ENCODE results near the gene LSM12. TPM values are rescaled to one million over a fixed set of nuclear protein-coding genes. Genes with fewer than 3 reads are reported as not detected.
"Not testable (repeated sequence)": the region's sequence is repeated elsewhere in the genome, so short reads cannot be mapped to it uniquely, and the experiment has no call there.

LSM12 gene
- total RNA-seq, 1 donor from 2014 or later: 41.8 TPM

DNA sequence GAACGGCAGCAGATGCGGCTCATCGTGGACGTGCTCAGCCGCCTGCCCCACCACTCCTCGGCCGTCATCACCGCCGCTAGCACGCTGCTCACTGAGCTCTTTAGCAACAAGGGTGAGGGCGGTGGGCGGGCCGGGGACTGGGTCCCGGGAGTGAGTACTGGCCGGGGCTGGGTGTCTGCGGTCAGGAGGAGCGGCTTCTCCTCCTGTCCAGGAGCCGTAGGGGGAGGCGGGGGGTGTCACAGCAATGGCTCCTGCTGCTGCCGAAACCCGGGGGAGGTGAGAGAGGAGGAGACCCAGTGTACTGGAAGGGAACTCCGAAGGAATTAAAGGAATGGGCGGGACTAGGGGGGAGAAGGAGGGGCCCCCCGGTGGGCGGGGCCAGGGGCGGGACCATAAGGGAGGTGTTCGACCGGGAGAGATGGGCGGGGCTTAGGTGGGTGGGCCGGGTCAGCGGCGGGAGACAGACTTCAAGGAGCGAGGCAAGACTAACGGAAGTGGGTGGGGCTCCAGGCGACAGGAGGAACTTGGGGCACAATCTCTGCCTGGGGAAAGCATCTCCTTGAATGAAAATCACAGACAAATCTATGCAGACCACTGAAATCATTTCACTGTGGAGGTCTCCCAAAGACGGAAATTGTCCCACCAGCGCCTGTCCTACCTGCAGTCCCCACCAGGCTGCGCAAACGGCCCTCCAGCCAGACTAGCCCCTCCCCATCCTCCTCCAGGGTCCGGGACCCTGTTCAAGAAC lies 59.7 kb downstream of the LSM12 start:
- ATAC-seq: peak; percentile 91

DNA sequence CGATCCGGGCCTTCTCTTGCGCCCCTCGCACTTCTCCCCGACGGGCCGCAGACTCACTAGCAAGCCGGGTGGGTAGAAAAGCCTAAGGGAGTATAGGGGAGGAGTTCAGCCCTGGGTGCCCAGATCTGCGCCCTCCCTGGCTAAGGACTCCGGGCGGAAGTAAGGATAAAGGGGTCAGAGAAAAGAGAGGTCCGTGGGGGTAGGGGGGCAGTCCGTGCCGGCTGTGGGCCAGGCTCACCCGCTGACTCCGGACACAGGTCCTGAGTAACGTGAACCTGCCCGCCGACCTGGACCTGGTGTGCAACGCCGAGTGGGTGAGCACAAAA lies 60.2 kb downstream of the LSM12 start:
- ATAC-seq: peak; percentile 0

DNA sequence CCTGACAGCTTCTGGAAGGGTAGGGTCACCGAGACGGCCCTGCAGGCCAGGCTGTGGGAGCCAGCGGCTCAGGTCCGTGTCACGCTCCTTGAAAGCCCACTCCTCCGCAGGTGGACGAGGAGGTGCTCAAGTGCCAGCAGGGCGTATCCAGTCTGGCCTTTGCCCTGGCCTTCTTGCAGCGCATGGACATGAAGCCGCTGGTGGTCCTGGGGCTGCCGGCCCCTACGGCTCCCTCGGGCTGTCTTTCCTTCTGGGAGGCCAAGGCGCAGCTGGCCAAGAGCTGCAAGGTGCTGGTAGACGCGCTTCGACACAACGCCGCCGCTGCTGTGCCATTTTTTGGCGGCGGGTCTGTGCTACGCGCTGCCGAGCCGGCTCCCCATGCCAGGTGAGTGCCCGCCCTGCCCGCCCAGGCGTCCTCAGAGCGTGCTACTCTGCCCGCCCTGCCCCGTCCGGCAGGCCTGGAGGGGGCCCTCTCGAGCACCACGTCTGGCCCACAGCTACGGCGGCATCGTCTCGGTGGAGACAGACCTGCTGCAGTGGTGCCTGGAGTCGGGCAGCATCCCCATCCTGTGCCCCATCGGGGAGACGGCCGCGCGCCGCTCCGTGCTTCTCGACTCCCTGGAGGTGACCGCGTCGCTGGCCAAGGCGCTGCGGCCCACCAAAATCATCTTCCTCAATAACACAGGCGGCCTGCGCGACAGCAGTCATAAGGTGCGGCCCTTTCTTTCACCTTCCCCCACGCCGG lies 60.8 kb downstream of the LSM12 start:
- ATAC-seq: peak; percentile 55

DNA sequence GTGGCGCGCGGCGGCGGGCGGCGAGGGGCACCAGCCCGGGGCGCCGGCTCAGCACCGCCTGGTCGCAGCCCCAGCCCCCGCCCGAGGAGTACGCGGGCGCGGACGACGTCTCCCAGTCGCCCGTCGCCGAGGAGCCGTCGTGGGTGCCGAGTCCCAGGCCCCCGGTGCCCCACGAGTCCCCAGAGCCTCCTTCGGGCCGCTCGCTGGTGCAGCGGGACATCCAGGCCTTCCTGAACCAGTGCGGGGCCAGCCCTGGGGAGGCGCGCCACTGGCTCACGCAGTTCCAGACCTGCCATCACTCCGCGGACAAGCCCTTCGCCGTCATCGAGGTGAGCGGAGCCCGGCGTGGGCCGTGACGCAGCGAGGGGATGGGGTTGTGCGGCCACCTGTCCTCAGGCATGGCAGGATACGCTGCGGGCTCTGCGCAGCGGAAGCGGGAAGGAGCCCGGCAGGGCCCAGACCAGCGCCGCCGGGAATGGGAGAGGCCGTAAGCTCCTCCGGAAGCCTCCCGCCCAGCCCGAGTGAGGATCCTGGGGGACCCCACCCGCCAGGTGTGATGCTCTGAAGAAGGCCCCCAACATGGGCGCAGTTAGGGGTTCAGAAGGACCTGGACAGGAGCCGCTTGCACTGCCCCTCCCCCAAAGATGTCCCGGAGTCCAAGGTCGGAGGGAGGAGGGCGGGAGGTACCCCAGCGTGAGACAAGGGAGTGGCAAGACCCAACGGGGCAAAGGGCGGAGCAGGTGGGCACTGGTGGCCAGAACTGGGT lies 61.5 kb downstream of the LSM12 start:
- ATAC-seq: peak; percentile 6

DNA sequence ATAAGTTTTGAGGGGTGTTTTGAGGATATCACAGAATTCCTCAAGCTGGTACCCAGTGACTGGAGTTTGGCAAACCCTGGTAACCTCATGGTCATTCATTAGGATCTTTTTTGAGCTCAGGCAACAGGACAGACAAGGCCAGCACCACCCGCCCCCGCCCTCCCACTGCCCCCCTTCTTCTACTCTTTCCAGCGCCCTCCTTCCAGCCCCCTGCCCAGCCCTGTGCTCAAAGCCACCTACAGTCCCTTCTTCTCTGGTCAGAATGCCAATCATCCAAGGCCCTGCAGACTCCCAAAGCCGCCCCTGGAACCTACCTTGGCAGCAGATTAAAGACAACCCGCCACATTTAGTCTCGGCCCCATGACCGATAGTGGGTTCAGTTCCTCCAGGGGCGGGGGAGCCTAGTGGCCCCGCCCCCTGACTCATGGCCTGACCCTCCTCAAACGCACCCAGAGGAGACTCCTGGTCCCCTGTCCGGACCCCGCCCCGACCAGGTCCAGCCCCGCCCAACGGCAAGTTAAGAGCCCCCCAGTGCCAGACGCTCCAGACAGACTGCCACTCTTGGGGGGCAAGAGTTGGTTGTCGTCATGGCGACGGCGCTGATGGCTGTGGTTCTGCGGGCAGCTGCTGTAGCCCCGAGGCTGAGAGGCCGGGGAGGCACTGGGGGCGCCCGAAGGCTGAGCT lies 62.3 kb downstream of the LSM12 start, which contains the start of gene NAGS:
NAGS (plus strand) TSS at position 546 of the 684 bp plus-strand sequence; CDS start at position 588, 42 bp downstream.
- no peak for ATAC-seq

DNA sequence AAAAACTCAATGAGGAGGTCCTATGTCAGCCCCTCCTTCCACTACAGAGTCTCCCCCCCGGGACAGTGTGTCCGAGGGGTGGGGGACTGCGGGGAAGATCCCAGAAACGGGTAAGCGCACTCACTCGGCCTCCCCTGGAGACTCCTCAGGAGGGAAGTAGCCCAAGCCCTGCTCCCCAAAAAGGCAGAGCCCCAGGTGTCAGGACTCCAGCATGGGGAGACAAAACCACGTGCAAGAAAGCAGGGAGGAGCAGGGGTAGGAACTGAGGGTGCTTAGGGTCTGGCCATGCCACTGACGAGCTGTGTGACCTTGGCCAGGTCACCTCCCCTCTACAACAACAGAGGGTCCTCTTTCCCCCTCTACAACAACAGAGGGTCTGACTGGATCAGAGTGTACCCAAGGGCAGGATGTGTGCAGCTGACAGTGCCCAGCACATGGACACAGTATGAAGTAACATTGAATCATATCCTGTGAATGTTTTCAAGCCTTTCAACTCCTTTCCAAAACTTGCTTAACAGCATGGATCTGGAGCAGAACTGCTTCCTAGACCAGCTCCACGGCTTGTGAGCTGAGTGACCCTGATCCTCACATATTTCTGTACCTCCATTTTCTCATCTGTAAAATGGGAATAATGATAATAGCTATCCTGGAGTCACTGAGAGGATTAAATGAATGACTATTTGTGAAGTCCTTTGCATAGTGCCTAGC lies 64.2 kb downstream of the LSM12 start:
- ATAC-seq: peak; percentile 17

DNA sequence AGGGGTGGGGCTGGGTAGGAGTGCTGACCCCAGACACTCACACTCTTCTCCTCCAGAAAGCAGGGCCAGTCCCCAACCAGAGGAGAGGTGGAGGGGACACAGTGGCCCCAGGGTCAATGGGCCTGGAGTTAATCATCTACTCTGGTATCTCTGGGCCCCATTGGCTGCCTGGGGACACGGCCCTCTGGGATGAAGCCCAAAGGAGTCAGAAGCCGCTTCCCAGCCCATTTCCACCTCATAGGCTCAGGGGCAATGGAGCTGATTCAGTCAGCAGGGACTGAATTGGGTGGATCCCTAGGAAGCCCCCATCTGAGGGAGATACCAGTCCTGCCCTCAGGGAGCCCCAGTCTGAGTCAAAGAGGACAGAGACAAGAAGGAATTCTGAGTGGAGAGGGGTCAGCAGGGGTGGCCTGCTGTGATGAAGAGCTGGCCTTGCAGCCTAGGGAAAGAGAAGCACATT lies 65.0 kb downstream of the LSM12 start:
- no peak for ATAC-seq

DNA sequence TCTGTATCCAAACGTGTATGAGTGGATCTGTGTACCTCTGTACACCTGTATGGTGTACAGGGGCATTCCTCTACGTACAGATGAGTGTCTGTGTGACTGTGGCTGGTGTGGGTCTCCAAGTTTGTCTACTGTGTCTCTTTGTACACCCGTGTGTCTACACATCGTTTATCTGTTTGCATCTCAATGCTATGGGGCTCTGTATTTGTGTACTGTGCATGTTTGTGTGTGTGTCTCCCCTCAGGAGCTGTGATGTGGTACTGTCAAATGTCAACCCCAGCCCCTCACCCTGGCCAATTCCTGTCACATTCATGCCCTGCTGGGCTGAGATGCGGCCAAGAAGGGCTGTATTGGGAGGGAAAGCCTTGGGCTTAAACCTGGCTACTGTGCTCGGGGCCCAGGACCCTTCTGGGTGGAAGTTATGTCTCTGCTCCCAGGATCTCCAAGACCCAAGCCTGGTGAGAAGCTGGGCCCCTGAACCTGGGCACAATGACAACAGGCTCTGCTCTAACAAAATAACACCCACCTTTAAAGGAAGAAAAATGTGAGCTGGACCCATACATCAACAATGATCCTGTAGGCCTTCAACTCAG lies 65.5 kb downstream of the LSM12 start:
- ATAC-seq: no peak

DNA sequence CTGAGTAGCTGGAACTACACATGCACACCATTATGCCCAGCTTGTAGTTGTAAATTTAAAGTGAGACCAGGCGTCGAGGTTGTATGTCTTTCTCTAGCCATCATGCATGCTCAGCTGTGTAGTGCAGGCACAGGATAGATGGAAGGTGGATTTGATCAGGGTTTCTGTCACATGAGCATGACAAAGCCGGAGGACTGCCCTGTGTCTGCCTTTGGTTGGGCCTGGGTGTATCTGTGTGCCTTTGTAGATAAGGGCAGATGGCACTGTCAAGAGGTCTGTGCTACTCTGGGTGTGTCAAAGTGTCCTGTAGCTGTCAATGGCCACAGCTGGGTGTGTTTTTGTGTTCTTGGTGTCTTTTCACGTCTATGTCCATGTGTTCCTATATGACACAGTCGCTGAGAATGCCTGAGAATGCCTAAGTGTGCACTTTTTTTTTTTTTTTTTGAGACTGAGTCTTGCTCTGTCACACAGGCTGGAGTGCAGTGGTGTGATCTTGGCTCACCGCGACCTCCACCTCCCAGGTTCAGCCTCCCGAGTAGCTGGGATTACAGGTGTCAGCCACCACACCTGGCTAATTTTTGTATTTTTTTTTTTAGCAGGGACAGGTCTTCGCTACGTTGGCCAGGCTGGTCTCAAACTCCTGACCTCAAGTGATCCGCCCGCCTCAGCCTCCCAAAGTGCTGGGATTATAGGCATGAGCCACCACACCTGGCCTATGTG lies 66.2 kb downstream of the LSM12 start:
- ATAC-seq: no peak

DNA sequence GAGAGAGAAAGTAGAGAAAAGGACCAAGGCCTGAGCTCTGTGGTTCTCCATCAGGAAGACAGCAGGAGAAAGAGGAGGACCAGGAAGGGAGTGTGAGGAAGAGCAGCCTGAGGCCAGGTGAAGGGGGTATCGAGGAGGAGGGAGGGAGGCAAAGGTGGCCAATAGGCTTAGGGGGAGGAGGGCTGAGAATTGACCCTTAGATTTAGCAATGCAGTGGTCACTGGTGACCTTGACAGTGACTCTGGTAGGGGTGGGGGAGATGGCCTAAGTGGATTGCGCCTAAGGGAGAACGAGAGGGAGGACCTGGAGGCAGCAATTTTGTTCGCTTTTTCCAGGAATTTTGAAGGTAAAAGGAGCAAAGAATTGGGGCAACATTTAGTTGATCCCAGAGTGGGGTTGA lies 67.4 kb downstream of the LSM12 start:
- no peak for ATAC-seq

DNA sequence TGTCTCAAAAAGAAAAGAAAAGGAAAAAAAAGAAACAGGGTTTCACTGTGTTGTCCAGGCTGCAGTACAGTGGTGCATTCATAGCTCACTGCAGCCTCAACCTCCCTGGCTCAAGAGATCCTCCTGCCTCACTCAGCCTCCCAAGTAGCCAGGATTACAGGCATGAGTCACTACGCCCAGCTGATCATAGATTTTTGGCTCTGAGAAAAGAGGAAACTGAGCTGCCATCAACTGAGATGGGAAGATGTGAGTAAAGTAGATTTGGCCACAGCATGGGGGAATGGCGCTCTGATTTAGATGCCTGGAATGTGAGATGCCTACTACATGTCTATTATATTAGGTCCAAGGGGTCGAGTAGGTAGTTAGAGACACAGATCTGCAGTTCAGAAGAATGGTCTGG lies 67.9 kb downstream of the LSM12 start:
- no peak for ATAC-seq

DNA sequence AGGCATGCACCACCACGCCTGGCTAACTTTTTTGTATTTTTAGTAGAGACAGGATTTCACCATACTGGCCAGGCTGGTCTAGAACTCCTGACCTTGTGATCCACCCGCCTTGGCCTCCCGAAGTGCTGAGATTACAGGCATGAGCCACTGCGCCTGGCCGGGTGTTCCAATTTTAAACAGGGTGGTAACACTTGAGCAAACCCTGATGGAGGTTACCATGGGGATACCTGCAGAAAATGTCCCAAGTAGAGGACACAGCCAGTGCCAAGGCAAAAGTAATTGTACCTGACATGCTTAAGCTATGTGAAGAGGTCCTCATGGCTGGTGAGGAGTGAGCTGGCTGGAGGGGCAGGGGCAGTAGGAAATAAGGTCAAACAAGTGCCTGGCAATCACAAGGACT lies 69.3 kb downstream of the LSM12 start:
- ATAC-seq: not testable (repeated sequence)

DNA sequence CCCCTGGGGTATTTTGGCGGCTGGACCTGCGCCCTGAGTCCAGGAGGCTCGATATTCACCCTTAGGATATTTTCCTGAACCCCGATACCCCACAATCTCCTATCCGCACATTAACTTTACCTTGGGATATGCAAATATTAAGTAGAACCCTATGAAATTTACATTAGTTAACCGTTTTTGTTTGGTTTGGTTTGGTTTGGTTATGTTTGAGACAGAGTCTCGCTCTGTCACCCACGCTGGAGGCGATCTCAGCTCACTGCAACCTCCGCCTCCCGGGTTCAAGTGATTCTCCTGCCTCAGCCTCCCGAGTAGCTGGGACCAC lies 71.4 kb downstream of the LSM12 start:
- no peak for ATAC-seq

DNA sequence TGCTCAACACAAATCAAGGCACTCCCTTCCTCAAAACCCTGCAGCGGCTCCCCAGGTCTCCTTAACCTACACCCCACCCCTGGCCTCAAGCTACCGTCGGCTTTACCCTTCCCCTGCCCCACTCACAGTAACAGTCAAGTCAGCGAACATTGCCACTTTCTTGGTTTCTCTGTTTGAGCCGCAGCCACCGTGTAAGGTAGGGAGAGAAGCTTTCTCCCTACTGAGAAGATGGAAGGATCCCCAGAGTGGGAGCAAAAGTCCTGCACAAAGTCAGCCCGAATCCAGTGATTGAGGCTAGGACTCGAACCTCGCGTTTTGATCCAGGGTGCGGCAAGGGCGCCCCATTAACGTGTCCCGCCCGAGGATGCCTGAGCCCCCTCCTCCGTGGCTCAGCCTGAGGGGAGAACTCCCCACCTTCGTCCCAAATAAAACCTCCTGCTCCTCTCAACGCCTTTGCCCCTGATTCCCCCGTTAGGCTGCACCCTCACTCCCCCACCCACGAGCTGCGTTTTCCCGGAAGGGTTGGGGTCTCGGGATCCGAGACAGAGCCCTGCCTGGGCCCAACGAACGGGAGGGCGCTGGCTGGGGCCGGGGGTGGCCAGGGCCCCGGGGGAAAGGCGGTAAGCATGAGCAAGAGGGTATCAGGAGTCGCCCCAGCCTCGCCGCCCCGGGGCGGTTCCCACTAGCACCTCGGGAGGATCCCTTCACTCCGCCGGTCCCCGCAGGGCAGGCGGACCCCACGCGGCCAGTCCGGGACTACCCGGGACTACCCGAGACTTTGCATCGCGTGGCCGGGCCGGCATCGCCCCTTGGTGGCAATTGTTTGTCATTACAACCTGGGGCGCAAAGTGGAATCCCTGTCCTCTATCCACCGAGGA lies 72.0 kb downstream of the LSM12 start:
- peak; percentile 84 for ATAC-seq

DNA sequence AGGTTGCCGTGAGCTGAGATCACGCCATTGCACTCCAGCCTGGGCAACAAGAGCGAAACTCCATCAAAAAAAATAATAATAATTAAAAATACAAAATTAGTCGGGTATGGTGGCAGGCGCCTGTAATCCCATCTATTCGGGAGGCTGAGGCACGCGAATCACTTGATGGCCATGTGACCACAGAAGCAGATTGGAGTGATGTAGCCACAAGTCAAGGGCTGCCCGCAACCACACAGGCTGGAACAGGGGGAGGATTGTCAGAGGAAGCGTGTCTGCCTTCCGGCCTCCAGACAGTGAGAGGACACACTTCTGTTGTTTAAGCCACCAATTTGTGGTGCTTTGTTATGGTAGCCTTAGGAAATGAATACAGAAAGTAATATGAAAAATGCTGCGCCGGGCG lies 73.8 kb downstream of the LSM12 start:
- no peak for ATAC-seq

DNA sequence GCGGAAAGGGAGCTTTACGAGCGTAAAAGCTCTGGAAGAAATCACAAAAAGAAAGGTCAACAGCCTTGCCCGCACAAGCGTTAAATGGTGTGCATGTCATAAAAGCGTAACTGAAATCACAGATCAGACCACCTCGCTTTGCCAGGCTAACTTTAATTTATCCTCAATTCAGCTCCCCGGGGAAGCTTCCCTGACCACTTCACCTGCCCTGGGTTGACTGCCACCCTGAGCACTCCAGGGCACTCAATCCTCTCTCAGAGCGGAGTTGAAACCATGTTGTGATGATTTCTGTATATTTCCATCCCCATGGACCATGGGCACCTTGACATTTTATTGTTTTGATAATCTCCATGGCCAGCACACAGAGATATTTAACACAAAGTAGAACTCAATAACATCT lies 78.2 kb downstream of the LSM12 start:
- no peak for ATAC-seq

DNA sequence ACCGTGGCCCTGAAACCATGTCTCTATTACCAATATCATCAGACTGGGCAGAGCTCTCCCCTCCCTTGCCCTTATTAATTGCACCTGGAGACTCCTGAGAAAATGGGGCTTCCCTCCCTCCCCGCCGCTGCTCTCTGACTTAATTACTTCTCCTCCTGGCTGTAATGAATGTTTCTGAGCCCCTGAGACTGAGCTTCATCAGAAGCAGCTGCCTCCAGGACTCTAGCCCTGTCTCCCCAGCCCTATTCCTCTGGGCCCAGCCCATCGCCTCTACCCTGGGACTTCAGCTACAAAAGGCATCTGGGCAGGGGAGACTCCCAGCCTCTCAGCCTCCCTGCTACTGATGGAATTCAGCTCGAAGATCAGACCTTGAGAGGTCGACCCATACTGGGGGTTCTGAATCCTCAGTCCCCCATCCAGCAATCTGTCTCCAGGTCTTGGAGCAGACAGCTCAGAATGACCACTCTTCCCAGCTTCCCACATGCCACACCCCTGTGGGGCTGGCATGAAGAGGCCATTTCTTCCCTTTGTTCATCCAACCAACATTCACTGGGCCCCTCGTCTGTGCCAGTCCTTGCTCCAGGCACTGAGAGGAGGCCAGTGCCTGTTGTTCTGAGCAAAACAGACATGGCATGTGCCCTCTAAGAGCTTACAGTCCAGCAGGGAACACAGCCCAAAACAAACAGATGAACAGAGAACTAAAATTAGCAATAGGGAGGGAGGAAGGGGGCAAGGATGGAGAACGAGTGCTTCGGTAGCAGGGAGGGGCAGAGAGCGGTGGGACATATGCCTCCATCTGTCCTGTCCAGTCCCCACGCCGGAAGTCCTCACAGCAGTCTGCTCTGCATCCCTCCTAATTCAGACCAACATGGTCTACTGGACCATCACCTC lies 79.1 kb downstream of the LSM12 start:
- no peak for ATAC-seq

DNA sequence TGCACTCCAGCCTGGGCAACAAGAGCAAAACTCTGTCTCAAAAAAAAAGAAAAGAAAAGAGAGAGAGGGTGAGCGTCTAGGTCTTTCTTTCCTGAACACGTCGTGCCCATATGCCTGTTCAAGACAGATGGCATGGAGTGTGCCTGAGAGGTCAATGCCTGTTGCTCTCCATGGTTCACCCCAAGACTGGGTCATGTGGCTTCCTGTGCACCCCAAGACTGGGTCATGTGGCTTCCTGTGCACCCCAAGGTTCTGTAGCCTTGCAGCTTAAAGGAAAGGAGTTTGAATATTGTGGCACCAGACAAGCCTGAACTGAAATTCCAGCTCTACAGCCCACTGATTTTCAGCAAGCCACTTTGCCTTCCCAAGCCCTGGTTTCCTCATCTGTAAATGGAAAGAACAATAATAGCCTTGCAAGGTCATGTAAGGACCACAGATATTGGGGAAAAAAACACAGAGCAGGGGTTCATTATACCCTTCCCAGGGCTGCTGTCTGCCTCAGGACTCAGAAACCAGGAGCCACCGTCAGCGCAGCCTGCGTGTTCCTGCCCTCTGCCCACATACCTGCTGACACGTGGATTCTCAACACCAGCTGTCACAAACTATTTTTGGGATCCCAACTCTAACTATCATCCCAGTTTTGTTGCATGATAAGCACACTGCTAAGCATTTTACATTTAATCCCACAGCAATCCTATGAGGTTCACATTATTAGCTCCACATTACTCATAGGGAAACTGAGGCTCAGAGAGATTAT lies 80.1 kb downstream of the LSM12 start:
- no peak for ATAC-seq

All from esophagus mucosa (tissue), 1 donor.